Prostate gland (tissue), 2 donors: Measurements from ENCODE around the gene SPTBN5. TPM values are rescaled to one million over a fixed set of nuclear protein-coding genes. Genes with fewer than 3 reads are reported as not detected.

Experiments
- DNase-seq: peaks from one replicate; pipeline ENCODE4 v3.0.0-alpha.2; 2019; ENCODE audit warnings: low spot score
- H3K27ac ChIP-seq, 2 donors: fragments of 200-600 bp; sonication (generic); 2 replicates each; pipeline ENCODE4 v1.5.1; 2017 to 2019
- H3K27me3 ChIP-seq: fragments of 200-600 bp; sonication (generic); replicated peaks from 2 replicates; pipeline ENCODE4 v1.5.1; 2019; ENCODE audit not compliant: insufficient read depth
- H3K36me3 ChIP-seq, 2 donors: fragments of 200-600 bp; sonication (generic); 1 replicate in 1 of 2; 2 replicates in 1 of 2; pipeline versions ENCODE4 v1.5.1 to v1.8.1; 2017 to 2019
- H3K4me1 ChIP-seq: fragments of 200-600 bp; sonication (generic); replicated peaks from 2 replicates; pipeline ENCODE4 v1.5.1; 2019
- H3K4me3 ChIP-seq, 2 donors: fragments of 200-600 bp; sonication (generic); 2 replicates each; pipeline ENCODE4 v1.5.1; 2017 to 2019
- H3K9me3 ChIP-seq: fragments of 200-600 bp; sonication (generic); 2 replicates; pipeline ENCODE4 v1.5.1; 2017
- CTCF ChIP-seq, 4 experiments: fragments of 200-600 bp in 2 of 4; fragments of 450-650 bp in 2 of 4; sonication (generic) in 2 of 4; IDR thresholded peaks; 1 replicate in 3 of 4; 2 replicates in 1 of 4; pipeline ENCODE4 v1.5.1; 2016 to 2019; ENCODE audit warnings: antibody characterized with exemption in 4 of 4, mild to moderate bottlenecking in 2 of 4, moderate library complexity in 2 of 4
- POLR2A ChIP-seq: fragments of 450-650 bp; IDR thresholded peaks from one replicate; pipeline ENCODE4 v1.6.1; 2016; ENCODE audit warnings: antibody characterized with exemption, mild to moderate bottlenecking
- POLR2AphosphoS5 ChIP-seq: sonication (generic); formaldehyde crosslinking; IDR thresholded peaks from one replicate; pipeline ENCODE4 v1.6.1; 2017; ENCODE audit warnings: antibody characterized with exemption
- WGBS: methylation state at CpG from one replicate; pipeline ENCODE4 v1.1.5; 2018; 5-methylcytosine and 5-hydroxymethylcytosine counted together
- intact Hi-C: fragments of 100-400 bp; cut with DNase I; formaldehyde crosslinking; loops from one replicate; pipeline ENCODE4 v1.14.2; 2022
- total RNA-seq, 2 donors: library from RNA; depleted of rRNA; stranded (reverse); fragments of >200 nt; gene quantifications; one replicate each; pipeline ENCODE4 v1.1.0, GENCODE V29; 2016

Gene SPTBN5
- total RNA-seq, 2 donors from 2014 or later, result 1.2 to 2.2 TPM

GRCh38 chr15:41904541-41905005 lies 10.7 kb upstream of the SPTBN5 start:
- Histone ChIP-seq H3K27ac (no peak overlapping the region), H3K4me3 (no peak overlapping the region), H3K4me1 (no peaks in the 10 kb centered on the region), H3K36me3 (no peaks in the 10 kb centered on the region), H3K27me3 (no peaks in the 10 kb centered on the region), H3K9me3 (no peaks in the 10 kb centered on the region)
- DNase-seq, result peak; percentile 51
- intact Hi-C loops, result loop anchor here (5.0 to 10.0 kb wide), 2 partner anchors 77 to 130 kb away; partner anchors contain the start of genes JMJD7 and MAPKBP1
- peak; percentile 44 for TF ChIP-seq POLR2AphosphoS5
- peak; percentile 27 to 84 (median 72) for TF ChIP-seq CTCF (IDR thresholded peaks at IDR 0.05)
- no peak for TF ChIP-seq POLR2A
- WGBS, result 9% methylated on average over 6 of the region's 6 CpGs

GRCh38 chr15:41903782-41904181 lies 9.9 kb upstream of the SPTBN5 start:
- H3K27ac ChIP-seq, result no peak overlapping the region
- H3K4me1 ChIP-seq, result no peaks in the 10 kb centered on the region
- TF ChIP-seq POLR2A (no peak), CTCF (IDR thresholded peaks at IDR 0.05) (no peak), POLR2AphosphoS5 (no peak)
- no peak overlapping the region for H3K4me3 ChIP-seq
- H3K27me3 ChIP-seq, result no peaks in the 10 kb centered on the region
- no peaks in the 10 kb centered on the region for H3K9me3 ChIP-seq
- no peaks in the 10 kb centered on the region for H3K36me3 ChIP-seq
- no peak for DNase-seq
- WGBS, result 89% methylated on average over 13 of the region's 13 CpGs
- intact Hi-C loops, result loop anchor here (5.0 to 10.0 kb wide), 2 partner anchors 76 to 129 kb away; partner anchors contain the start of genes JMJD7 and MAPKBP1

GRCh38 chr15:41901431-41901830 lies 7.6 kb upstream of the SPTBN5 start:
- TF ChIP-seq CTCF (IDR thresholded peaks at IDR 0.05) (no peak), POLR2AphosphoS5 (no peak), POLR2A (no peak)
- H3K9me3 ChIP-seq, result no peaks in the 10 kb centered on the region
- H3K27ac ChIP-seq, result no peak overlapping the region
- H3K36me3 ChIP-seq, result no peaks in the 10 kb centered on the region
- no peaks in the 10 kb centered on the region for H3K4me1 ChIP-seq
- no peak for DNase-seq
- WGBS, result 57% methylated on average over 5 of the region's 5 CpGs
- H3K4me3 ChIP-seq, result no peak overlapping the region
- H3K27me3 ChIP-seq, result no peaks in the 10 kb centered on the region
- intact Hi-C loops, result loop anchor here (5.0 to 10.0 kb wide), 2 partner anchors 74 to 127 kb away; partner anchors contain the start of genes JMJD7 and MAPKBP1

- H3K9me3 ChIP-seq, result no peaks in the 10 kb centered on the region
- no peaks in the 10 kb centered on the region for H3K27me3 ChIP-seq
- no peaks in the 10 kb centered on the region for H3K36me3 ChIP-seq
- TF ChIP-seq CTCF (IDR thresholded peaks at IDR 0.05), result no peak
- TF ChIP-seq POLR2A, result no peak
- TF ChIP-seq POLR2AphosphoS5, result no peak
- H3K4me3 ChIP-seq, result no peak overlapping the region
- intact Hi-C loops, result loop anchor here (5.0 to 10.0 kb wide), 2 partner anchors 73 to 126 kb away; partner anchors contain the start of genes JMJD7 and MAPKBP1
- no peak overlapping the region for H3K27ac ChIP-seq
- 87% methylated on average over 25 of the region's 36 CpGs for WGBS
- no peak for DNase-seq
- no peaks in the 10 kb centered on the region for H3K4me1 ChIP-seq
These were observed 6.9 kb upstream of the SPTBN5 start for GRCh38 chr15:41900526-41901380.
